ENCODE measurements around the gene FKBP8.

FKBP8 gene

GRCh38 chr19:18574691-18575291, 31.4 kb upstream of the FKBP8 start:
- DNase-seq (ENCODE audit: low read depth) = no peak
- H3K4me3 ChIP-seq (ENCODE audit: control insufficient read depth, low read depth, low read length) = no peak overlapping the region
- TF ChIP-seq CTCF (IDR thresholded peaks at IDR 0.05; ENCODE audit: control insufficient read depth, insufficient read depth, low read depth, low read length, missing control alignments) = no peak

GRCh38 chr19:18571564-18572344, 28.4 kb upstream of the FKBP8 start, which contains the start of gene UBA52:
Gene UBA52 (plus strand): TSS chr19:18571857. CDS start chr19:18573301, 1,444 bp downstream.
- DNase-seq (ENCODE audit: low read depth) = peak; percentile 72
- TF ChIP-seq CTCF (IDR thresholded peaks at IDR 0.05; ENCODE audit: control insufficient read depth, insufficient read depth, low read depth, low read length, missing control alignments) = no peak
- peak within 1 kb of the TSS; percentile 95 for H3K4me3 ChIP-seq (ENCODE audit: control insufficient read depth, low read depth, low read length)

GRCh38 chr19:18568367-18568766, 25.0 kb upstream of the FKBP8 start:
- no peak overlapping the region for H3K4me3 ChIP-seq (ENCODE audit: control insufficient read depth, low read depth, low read length)
- TF ChIP-seq CTCF (IDR thresholded peaks at IDR 0.05; ENCODE audit: control insufficient read depth, insufficient read depth, low read depth, low read length, missing control alignments) = no peak
- no peak for DNase-seq (ENCODE audit: low read depth)

GRCh38 chr19:18566953-18567352, 23.6 kb upstream of the FKBP8 start:
- no peak overlapping the region for H3K4me3 ChIP-seq (ENCODE audit: control insufficient read depth, low read depth, low read length)
- no peak for TF ChIP-seq CTCF (IDR thresholded peaks at IDR 0.05; ENCODE audit: control insufficient read depth, insufficient read depth, low read depth, low read length, missing control alignments)
- DNase-seq (ENCODE audit: low read depth) = no peak

GRCh38 chr19:18562086-18562485, 18.7 kb upstream of the FKBP8 start:
- no peak for TF ChIP-seq CTCF (IDR thresholded peaks at IDR 0.05; ENCODE audit: control insufficient read depth, insufficient read depth, low read depth, low read length, missing control alignments)
- no peak overlapping the region for H3K4me3 ChIP-seq (ENCODE audit: control insufficient read depth, low read depth, low read length)
- DNase-seq (ENCODE audit: low read depth) = no peak

- no peak for DNase-seq (ENCODE audit: low read depth)
- no peak for TF ChIP-seq CTCF (IDR thresholded peaks at IDR 0.05; ENCODE audit: control insufficient read depth, insufficient read depth, low read depth, low read length, missing control alignments)
- no peak overlapping the region for H3K4me3 ChIP-seq (ENCODE audit: control insufficient read depth, low read depth, low read length)
Measured at GRCh38 chr19:18559685-18560084, 16.3 kb upstream of the FKBP8 start.
